GM10847 (cell line): ENCODE measurements around the gene PSMB11.
A peak's percentile ranks its signal among the peaks of the same experiment; 100 is the strongest.

Source experiments
- POLR2A ChIP-seq: IDR thresholded peaks from 2 replicates; pipeline ENCODE4 v1.6.1; 2011; ENCODE audit not compliant: insufficient read length; ENCODE audit errors: extremely low read depth

Gene PSMB11

GRCh38 chr14:23042162-23042965 is at the start of gene PSMB11:
PSMB11 (plus strand) TSS chr14:23042212; CDS start chr14:23042226, 14 bp downstream.
- TF ChIP-seq POLR2A, result no peak

- no peak for TF ChIP-seq POLR2A
Observed at GRCh38 chr14:22993517-22993916, 48.5 kb upstream of the PSMB11 start.

GRCh38 chr14:22994762-22995275 is 47.2 kb upstream of the PSMB11 start:
- TF ChIP-seq POLR2A, result no peak

GRCh38 chr14:22995889-22996625 is 46.0 kb upstream of the PSMB11 start:
- TF ChIP-seq POLR2A, result no peak

- no peak for TF ChIP-seq POLR2A
Observed at GRCh38 chr14:22996768-22997654, 45.0 kb upstream of the PSMB11 start.

GRCh38 chr14:22997676-22998323 is 44.2 kb upstream of the PSMB11 start:
- TF ChIP-seq POLR2A, result no peak

- no peak for TF ChIP-seq POLR2A
Observed at GRCh38 chr14:22998329-22999012, 43.5 kb upstream of the PSMB11 start.

- no peak for TF ChIP-seq POLR2A
Observed at GRCh38 chr14:23000860-23001259, 41.2 kb upstream of the PSMB11 start.

- TF ChIP-seq POLR2A, result no peak
Observed at GRCh38 chr14:23002592-23002991, 39.4 kb upstream of the PSMB11 start.

GRCh38 chr14:23005451-23006187 is 36.4 kb upstream of the PSMB11 start:
- no peak for TF ChIP-seq POLR2A

- no peak for TF ChIP-seq POLR2A
Observed at GRCh38 chr14:23006188-23006534, 35.9 kb upstream of the PSMB11 start.

- peak; percentile 92 for TF ChIP-seq POLR2A
Observed at GRCh38 chr14:23006544-23007419, 35.2 kb upstream of the PSMB11 start.

GRCh38 chr14:23008831-23009230 is 33.2 kb upstream of the PSMB11 start:
- TF ChIP-seq POLR2A, result no peak
